HT-29 (cell line): Measurements from ENCODE around the gene IL17REL. TPM values are rescaled to one million over a fixed set of nuclear protein-coding genes. Genes with fewer than 3 reads are reported as not detected.

Experiments
- DNase-seq: peaks from one replicate; pipeline ENCODE4 v3.0.0-alpha.2; 2015; ENCODE audit warnings: low spot score
- total RNA-seq: library from RNA; depleted of rRNA; stranded (reverse); fragments of >200 nt; shearing (Covaris generic); gene quantifications from 2 replicates; pipeline ENCODE4 v1.2.3, GENCODE V29; 2014

IL17REL gene
- total RNA-seq, 1 experiment from 2014 or later: 0.03 TPM

DNA sequence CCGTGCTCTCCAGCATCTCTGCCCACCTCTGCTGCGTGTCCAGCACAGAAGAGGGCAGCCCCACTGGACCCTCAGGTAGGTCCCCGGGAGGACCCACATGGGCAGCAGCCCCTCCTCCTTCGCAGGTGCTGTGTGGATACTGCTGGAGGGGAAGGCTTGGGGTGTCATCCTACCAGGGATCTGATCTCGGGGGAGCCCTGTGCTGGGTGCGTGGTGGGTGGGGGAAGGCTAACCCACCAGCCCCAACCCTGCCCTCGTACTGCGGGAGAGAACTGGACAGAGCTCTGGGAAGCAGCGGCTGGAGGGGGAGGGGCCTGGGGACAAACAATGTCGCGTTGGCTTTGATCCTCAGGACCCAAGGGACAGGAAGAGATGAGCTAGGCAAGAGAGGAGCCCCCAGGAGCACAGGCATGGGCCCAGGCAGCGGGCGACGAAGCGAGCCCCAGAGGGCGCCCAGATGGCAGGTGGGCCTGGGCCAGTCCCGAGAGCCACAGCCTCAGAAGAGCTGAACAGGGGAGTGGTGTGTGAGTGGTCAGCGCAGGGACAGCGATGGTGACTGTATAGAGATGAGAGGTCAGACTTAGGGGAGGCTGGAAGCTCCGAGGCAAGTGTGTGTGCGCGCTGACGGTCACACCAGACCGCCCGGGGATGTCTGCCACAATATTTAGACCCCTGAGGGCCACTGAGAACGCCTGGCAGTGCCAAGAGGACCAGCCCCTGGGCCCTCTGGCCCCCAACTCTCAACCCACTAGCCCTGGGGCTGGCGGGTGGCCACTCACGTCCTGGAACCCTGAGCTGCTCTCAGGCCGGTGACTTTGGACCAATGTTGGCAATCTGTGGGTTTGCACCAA, 53.4 kb downstream of the IL17REL start:
- DNase-seq: no peak

DNA sequence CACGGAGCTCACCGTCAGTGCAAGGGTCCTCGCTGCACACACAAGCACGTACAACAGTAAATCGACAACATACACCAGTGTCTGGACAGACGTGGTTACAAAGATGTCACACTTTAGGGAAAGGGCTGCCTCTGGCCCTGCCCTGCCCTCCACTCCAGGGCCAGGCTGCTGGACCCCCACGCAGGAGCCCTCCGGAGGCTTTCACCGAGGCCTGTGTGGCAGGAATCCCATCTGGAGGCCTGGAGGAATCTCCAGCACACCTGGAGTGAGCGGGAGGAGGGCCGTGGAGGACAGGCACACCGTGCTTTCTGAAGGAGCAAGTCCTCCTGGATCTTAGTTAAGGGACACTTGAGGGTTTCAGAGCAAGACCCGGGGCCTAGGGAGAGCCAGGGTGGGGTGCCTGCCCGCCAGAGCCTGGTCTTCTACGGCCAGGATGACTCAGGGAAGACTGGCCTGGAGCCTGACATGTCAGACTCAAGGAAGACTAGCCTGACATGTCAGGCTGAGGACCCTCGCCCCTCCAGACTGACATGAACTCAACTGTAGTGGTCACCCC, 54.1 kb downstream of the IL17REL start:
- DNase-seq: no peak

DNA sequence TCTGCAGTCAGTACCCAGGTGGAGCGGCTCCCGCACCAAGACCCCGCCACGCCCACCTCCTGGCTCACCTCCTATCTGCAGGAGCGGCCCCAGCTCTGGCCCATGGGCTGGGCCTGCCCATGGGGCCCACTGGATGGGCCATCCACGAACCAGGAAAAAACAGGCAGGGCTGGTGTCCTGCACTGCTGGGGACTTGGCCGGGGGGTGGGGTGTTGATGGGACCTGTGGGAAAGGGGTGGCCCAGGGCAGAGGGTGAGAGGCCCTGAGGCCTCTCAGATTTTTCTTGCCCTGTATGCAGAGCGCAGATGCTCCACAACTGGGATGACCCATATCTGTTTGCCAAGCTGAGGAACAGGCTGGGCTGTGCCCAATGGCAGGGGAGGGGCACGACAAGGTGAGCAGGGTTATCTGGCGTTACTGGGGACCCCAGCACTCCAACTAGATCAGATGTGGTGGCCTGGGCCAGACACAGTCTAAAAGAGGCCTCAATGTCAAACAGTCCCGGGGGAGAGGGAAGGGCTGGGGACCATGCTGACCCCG, 54.7 kb downstream of the IL17REL start:
- no peak for DNase-seq

DNA sequence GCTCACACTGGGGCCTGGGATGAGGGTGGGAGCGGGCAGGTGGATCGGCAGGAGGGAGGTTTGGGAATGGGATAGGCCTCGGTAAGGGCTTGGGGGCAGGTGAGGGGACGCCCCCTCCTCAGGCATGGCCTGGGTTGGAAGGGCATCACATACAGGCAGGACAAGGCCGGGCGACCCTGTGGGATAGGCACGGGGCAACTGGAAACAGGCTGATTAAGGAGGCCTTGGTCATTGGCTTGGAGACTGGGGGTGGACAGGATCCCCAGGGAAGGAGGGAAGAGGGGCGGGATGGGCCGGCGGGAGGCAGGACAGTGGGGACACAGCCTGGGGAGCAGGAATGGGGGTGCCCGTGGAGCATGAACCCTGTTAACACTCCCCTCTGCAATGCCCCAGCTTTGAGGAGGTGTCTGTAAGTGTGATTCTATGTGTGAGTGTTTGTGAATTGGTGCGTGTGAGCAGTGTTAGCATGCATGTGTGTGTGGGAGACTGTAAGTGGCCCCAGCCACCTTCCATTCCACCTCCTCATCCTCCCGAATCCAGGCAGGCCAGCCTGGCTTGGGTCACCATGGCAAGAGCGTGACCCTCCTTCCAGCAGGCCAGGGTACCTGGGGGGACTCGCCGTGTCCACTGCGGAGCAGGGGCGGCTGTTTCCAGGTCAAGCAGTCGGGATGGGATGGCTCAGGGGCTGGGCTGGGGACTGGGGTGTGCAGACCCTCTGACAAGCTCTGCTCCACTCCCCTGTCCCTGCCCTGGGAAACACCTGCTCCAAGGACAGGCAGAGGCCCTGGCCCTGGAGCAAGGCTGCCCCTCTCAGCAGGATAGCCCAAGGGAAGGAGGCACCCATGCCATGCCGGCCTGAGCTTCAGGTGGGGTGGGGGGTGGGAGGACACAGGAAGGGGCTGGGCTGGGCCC, 55.4 kb downstream of the IL17REL start:
- DNase-seq: no peak

DNA sequence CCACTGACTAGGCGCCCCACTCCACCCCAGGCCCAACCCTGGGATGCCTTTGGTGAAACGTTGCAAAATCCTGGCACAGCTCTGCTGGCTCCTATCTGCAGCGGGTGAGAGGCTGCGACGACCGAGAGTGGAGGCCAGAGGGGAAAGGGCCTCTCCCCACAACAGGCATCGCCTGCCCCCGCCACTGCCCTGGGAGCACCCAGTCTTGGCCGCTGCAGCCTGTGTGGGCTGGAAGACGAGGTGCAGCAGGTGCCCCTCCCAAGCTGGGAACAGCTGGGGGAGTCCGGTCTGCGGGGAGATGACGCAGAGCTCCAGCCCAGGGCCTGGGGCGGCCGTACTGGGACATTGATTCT, 56.2 kb downstream of the IL17REL start:
- no peak for DNase-seq

DNA sequence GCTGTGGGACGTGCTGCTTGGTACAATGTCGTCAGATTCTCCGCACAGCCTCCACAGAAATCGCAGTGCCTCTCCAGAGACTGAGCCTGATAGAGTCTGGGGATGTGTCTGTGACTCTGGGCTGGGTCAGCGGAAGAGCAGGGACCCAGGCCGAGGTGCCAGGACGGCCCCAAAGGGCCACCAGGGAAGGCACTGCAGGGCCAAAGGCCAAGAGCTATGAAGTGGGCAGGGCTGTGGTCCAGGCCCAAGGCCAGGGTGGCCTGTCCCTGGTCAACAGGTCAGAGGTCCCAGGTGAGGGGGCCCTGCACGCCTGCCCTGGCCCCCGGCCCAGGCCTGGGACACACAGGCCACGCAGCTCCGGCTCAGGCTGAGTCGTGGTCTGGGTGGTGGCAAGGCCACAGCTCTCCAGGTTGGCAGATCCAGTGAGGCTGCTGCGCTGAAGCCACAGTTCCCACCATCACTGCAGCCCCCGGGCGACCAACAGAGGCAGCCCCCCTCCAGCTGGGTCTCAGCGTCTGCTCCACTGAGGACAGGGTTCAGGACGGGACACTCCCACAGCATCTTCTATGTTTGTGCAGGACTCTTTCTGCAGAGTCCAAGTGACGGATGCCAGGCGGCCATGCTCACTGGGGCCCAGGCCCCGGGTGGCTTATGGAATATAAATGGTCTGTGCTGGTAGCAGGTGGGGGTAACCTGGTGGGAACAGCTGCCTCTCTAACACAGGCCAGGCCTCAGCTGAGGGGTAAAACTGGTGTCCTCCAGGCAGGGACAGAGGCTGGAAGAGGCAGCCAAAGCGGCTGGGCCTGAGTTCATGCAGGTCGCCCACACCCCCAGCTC, 56.8 kb downstream of the IL17REL start:
- no peak for DNase-seq

DNA sequence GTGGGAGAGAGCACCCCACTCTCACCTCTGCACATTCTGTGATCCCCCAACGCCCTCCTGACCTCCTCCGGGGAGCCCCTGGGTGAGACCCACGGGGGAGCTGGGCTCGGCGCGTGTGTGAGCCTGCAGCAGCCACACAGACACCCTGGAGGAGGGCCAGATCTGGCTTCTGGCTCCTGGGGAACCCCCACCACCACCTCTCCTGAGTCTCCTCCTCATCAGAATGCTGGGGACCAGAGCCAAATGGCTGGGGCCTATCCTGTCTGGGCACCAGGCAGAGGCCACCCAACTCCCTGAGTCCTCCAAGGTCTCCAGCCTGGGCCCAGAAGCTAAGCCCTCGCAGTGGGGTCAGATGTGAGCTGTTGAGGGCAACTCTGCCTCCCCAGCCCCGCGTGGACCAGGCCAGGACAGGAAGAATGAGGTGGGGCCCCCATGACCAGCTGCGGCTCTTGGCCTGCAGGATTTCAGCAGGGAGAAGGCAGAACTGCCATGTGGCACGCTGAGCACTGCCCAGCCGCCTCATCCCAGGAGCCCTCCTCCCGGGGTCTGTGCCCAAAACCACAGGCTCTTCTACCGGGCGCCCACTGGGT, 57.5 kb downstream of the IL17REL start:
- DNase-seq: no peak

DNA sequence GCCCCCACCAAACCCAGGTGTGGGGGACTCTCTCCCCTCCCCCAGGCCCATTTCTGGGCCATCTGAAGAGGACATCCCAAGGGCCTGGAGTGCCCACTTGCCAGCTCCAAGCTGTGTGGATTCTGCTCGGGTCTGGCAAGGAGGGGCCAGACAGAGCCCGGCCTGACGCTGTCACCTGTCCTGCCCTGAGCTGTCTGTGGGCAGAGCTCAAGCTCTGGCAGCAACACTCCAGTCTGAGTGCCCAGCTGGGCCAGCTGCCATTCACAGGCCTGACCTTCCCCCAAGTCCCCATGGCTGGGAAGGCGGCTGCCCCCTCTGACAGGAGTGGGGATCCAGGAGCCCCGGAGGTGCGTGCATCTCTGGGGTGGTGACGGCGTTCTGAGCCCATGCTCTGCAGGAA, 58.2 kb downstream of the IL17REL start:
- DNase-seq: no peak

DNA sequence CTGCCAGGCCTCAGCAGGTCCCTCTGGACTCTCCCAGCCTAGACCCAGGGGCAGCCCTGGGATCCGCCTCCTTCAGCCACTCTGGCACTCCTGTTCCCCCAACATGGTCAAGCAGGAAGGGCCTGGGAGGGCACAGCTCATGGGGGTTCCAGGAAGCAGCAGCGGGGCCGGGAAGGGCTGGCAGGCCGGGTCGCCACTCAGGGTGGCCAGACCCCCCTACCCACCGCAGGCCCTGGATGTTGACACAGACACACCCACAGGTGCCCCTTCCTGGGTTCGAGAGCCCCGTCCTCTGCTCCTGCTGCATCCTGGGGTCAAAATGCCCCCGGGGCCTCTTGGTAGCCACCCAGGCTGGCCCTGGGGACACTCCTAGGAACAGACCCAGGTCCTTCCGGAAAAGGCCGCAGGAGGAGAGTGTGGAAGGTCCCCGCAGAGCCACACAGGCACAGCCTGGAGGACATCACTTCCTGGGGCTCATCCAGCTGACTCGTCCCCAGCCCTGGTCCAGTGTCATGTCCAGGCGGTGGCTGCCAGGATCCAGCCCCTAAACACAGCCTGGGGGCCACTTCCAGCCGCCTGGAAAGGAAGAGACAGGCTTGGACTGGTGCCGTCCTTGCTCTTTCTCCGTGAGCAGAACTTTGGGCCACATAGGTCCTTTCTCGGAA, 58.8 kb downstream of the IL17REL start:
- no peak for DNase-seq

DNA sequence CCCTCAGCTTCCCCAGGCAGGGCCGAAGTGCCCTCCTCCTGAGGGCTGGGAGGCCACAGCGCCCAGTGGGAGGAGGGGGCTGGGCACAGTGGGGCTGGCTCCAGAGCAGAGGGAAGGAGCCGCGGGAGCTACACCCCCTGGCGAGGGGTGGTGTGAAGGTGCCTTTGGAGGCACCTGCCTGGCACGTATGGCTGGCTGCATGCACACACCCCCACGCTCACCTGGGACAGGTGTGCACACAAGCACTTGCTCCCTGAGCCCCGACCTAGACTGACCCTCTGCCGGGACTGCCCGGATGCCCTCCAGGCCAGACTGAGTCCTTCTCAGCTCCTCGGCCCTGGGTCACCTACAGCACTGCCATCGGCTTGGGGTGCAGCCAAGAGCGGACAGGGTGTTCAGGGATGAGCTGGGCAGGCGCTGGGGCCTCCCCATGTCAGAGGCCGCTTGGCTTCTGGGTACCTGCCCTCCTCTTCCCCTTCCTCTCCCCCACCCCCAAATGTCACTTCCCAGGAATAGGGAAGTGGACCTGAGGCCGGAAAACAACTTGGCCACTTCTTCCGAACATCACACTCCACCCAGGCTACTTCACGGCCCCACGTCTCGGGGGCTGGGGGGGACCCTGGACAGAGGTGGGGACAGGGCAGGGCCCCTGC, 59.4 kb downstream of the IL17REL start:
- peak; percentile 39 for DNase-seq

DNA sequence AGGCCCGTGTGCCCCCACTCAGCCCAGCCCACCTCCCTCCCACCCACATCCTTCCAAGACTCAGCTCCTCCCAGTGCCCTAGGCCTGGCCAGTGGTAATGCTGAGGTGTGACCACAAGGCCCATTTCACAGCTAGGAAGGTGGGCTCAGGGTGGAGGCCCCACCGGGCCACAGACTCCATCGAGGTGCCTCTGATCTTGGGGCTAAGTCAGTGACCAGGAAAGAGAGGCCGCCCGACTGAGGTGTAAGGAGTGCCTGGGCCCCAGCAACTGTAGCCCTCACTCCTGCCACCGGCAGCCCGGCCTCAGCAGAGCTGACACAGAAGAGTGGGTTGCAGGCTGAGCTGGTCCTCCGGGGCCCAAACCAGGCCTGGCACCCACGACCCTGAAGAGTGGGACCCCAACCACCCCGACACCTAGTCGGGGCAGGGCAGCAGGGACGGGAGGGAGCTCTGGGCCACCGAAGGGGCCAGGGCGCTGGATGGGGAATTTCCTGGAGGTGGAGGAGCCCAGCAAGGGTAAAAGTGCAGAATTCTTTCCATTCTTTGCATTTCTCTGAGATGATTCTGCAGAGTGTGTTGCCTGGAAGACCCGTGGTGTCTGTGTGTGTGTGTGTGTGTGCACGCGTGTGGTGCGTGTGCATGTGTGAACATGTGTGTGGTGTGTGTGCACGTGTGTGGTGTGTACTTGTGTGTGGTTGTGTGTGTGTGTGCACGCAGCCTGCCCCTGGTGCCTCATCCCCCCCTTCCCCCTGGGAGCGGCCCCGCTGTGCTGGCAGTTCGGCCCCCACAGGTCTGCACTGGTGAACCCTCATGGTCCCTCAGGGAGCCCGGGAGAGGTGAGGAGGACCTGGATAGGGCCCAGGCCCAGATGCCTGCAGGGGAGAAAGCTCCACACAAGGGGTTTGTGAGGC, 60.3 kb downstream of the IL17REL start:
- peak; percentile 58 for DNase-seq

DNA sequence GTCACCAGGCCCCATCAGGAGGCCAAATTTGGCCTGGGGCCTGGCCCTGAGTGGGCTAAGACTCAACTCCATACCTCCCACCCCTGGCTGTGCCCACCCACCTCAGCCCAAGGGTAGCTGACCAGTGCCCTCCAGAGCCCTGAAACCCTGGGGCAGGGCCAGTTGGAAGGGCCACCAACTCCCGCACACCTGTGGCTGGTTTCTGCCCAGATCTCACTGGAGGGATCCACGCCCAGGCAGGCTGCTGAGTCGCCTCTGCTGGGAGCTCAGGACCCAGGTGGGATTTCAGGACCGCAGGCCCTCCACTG, 60.9 kb downstream of the IL17REL start:
- DNase-seq: no peak

DNA sequence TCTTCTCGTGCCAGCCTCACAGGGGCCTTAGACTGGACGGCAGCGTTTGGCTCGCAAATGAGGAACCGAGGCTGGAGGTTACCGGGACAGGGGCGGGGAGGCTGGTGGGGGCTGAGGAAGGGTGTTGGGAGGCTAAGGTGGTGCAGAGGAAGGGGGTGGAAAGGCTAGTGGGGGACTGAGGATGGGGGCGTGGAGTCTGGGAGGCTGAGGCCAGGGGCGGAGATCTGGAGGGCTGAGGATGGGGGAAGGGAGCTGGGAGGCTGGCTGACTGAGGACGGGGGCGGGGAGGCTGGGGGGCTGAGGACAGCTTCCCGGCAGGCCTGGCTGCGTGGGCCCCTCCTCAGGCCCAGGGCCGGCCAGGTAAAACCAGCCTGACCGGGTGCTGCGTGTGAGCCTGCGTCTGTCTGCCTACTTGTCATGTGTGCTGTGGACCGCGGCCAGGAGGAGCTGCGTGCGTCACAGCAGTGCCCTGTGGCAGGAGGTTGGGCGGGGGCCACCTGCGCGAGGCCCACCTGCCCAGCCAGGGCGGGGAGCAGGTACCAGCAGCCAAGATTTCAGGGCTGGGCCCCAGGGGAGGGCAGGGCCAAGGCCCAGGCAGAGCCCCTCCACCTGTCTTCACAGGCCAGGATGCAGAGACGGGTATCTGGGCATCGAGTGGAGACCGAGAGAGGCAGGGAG, 61.4 kb downstream of the IL17REL start:
- peak; percentile 84 for DNase-seq

DNA sequence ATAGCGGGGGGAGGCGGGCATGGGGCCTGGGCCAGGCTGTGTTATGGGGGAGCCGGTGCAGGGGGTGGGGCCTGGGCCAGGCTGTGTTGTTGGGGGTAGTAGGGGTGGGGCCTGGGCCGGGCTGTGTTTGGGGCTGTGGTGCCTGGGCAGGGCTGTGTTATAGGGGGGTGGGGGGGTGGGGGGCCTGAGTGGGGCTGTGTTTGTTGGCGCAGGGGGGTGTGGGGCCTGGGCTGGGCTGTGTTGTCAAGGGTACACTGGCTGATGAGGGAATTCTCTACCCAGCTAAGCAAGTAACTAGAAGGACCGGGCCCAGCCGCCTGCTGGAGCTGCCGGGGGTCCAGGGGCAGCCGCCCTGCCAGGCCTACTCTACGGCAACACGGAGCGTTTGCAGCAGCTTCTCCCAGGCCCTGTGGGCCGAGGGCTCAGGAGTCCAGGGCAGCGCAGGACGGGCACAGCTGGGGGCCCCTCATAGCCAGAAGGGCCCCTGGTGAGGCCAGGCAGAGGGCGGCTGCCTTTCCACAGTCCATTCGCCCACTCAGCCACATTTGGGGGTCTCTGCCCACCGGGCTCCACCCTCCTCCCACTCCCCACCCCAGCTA, 62.1 kb downstream of the IL17REL start:
- DNase-seq: no peak

DNA sequence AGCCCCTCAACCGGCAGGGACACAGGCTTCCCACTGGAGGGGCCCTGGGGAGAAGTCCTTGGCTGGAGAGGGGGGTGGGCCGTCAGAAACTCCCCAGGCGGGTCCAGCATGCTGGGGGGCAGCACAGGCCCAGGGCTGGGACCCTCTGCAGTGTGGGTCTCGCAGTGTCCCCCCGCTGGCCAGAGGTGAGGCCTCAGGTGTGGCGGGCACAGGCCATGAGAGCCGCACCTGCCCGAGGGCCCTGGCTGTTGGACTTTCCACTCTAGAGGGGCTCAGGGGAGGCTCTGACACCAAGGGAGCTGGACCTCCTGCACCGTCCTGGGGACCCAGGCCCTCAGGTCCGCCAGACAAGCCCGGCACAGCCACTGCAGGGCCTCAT, 62.7 kb downstream of the IL17REL start:
- no peak for DNase-seq

DNA sequence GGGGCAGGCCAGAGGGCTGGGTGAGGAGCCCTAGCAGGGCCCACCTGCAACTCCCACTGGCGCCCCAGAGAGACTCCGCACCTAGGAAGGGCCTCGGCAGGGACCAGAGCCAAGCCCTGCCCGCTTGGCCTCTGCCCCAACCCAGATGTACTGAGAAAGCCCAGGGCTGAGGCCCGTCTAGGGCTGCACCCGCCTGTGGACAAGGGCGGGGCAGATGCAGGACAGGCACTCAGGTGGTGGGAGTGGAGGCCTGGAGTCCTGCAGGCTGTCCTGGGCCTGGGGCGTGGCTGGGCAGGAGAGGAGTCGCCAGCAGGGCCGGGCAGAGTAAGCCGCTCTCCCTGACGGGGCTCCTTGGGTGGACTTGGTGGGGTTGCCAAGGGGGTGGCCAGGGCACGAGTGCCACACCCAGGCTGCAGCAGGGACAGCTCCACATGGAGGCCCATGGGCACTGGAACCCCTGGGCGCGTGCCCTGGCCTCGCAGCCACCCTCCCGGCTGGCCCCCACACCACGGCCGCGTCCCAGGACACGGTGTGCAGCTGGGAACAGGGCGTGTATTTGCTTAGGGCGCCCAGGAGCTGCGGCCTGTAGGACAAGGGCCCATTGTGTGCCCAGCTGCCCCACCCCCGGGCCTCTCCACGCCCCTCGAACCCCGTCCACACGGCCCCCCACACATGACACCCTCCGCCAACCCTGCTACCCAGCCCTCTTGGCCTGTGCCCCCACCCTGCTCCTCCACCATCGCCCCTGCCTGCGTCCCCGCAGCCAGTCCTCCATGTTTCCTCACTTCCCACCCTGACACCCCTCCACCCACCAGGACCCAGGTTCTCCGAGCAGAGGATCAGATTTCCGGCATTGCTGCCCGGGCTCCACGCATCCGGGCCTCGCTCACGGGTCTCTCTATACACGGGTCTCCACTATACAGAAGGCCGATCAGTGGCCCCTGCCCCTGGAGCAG, 63.3 kb downstream of the IL17REL start:
- DNase-seq: peak; percentile 80
